Upper lobe of left lung (tissue), 6 donors: ENCODE results near the gene SIGLEC10. TPM values are rescaled to one million over a fixed set of nuclear protein-coding genes. Genes with fewer than 3 reads are reported as not detected.
A peak's percentile ranks its signal among the peaks of the same experiment; 100 is the strongest.
"Not testable (repeated sequence)": the region's sequence is repeated elsewhere in the genome, so short reads cannot be mapped to it uniquely, and the experiment has no call there.

ENCODE experiments used
- ATAC-seq, 2 donors: fragments of 200-7000 bp; cut with Tn5 transposase; one replicate each; pipeline ENCODE4 v1.9.1; 2022; ENCODE audit warnings: mild to moderate bottlenecking in 2 of 2, moderate library complexity in 2 of 2; ENCODE audit not compliant: low FRiP score in 2 of 2
- DNase-seq, 2 donors: peaks; one replicate each; pipeline ENCODE4 v3.0.0-alpha.2; 2019 to 2020
- H3K27ac ChIP-seq, 4 donors: fragments of 200-600 bp; sonication (generic); one replicate each; pipeline ENCODE4 v1.5.1; 2016 to 2019
- H3K27me3 ChIP-seq, 4 donors: fragments of 200-600 bp; sonication (generic); one replicate each; pipeline ENCODE4 v1.5.1; 2017 to 2019
- H3K36me3 ChIP-seq, 4 donors: fragments of 200-600 bp; sonication (generic); one replicate each; pipeline ENCODE4 v1.5.1; 2016 to 2019
- H3K4me1 ChIP-seq, 4 donors: fragments of 200-600 bp; sonication (generic); one replicate each; pipeline ENCODE4 v1.5.1; 2018 to 2019
- H3K4me3 ChIP-seq, 4 donors: fragments of 200-600 bp; sonication (generic); one replicate each; pipeline ENCODE4 v1.5.1; 2017 to 2019; ENCODE audit warnings: mild to moderate bottlenecking in 2 of 4, moderate library complexity in 1 of 4
- H3K9me3 ChIP-seq, 4 donors: fragments of 200-600 bp; sonication (generic); one replicate each; pipeline ENCODE4 v1.5.1; 2018 to 2019
- EP300 ChIP-seq, 4 donors: sonication (generic); formaldehyde crosslinking; IDR thresholded peaks; one replicate each; pipeline ENCODE4 v1.5.1; 2017; ENCODE audit warnings: antibody characterized with exemption in 4 of 4, control low read depth in 2 of 4
- POLR2A ChIP-seq, 4 donors: fragments of 450-650 bp; IDR thresholded peaks; one replicate each; pipeline ENCODE4 v1.5.1; 2016 to 2017; ENCODE audit warnings: antibody characterized with exemption in 4 of 4, mild to moderate bottlenecking in 2 of 4
- POLR2AphosphoS5 ChIP-seq, 2 donors: sonication (generic); formaldehyde crosslinking; IDR thresholded peaks; one replicate each; pipeline ENCODE4 v1.5.1; 2017; ENCODE audit warnings: antibody characterized with exemption in 2 of 2
- WGBS, 2 donors: methylation state at CpG; one replicate each; pipeline ENCODE4 v1.1.5; 2017 to 2018; 5-methylcytosine and 5-hydroxymethylcytosine counted together
- total RNA-seq, 6 donors: library from RNA; depleted of rRNA in 4 of 6; stranded (reverse); fragments of >200 nt in 4 of 6; gene quantifications; one replicate each; pipeline versions ENCODE4 v1.1.0 to v1.2.1, GENCODE V29; 2016 to 2021
- TF ChIP-seq, protein P1 (sequence below), 6 experiments: fragments of 450-650 bp in 4 of 6; fragments of 200-600 bp in 2 of 6; sonication (generic) in 2 of 6; IDR thresholded peaks; one replicate each; pipeline ENCODE4 v1.5.1; 2016 to 2019; ENCODE audit warnings: antibody characterized with exemption in 6 of 6
- donor health status: DM: no; HTN: no; CAD: no; lungs with moderate emphysema.
- donor health status: DM: no; HTN: yes; CAD: no; lungs with severe emphysema.

Gene SIGLEC10
- total RNA-seq, 6 donors from 2014 or later = 13.2 to 76.5 (median 16.9) TPM

DNA sequence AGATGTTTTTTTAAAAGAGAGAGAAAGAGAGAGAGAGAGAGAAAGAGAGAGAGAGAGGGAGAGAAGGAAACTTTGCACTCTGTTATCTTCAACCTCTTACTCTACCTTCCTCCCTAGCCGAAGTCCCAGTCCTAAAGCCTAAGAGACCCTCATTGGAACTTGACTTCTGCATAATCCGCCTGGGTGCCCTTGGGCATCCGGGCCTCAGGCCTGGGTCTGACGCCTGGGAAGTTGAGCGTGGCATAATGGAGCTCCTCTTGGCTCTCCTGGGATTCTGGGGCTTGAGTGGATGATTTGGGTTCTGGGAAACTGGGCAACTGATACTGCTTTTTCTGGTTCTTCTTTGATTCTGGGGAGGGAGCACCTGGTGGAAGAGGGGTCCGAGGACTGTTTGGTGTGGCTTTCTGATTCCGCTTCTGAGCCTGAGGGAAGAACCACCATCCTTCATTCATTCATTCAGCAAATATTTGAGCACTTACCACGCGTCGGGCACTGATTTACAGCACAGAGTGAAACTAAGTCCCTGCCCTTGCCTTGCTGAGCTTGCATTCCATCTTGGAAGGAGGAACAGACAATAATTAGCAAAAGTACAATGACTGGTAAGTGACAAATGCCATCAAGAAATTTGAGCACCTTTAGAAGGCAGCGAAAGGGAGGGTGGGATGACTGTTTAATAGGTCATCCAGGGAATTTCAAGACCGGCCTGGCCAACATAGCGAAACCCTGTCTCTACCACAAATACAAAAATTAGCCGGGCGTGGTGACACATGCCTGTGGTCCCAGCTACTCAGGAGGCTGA lies 6.3 kb downstream of the SIGLEC10 start:
- WGBS, 2 donors = 91 to 95% methylated on average over 12 to 15 of the region's 15 CpGs
- TF ChIP-seq, protein P1, sequence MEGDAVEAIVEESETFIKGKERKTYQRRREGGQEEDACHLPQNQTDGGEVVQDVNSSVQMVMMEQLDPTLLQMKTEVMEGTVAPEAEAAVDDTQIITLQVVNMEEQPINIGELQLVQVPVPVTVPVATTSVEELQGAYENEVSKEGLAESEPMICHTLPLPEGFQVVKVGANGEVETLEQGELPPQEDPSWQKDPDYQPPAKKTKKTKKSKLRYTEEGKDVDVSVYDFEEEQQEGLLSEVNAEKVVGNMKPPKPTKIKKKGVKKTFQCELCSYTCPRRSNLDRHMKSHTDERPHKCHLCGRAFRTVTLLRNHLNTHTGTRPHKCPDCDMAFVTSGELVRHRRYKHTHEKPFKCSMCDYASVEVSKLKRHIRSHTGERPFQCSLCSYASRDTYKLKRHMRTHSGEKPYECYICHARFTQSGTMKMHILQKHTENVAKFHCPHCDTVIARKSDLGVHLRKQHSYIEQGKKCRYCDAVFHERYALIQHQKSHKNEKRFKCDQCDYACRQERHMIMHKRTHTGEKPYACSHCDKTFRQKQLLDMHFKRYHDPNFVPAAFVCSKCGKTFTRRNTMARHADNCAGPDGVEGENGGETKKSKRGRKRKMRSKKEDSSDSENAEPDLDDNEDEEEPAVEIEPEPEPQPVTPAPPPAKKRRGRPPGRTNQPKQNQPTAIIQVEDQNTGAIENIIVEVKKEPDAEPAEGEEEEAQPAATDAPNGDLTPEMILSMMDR (IDR thresholded peaks at IDR 0.05) = no peak
- TF ChIP-seq EP300 (IDR thresholded peaks at IDR 0.05) (no peak), POLR2A (IDR thresholded peaks at IDR 0.05) (no peak)
- H3K27me3 ChIP-seq = no peaks in the 10 kb centered on the region

DNA sequence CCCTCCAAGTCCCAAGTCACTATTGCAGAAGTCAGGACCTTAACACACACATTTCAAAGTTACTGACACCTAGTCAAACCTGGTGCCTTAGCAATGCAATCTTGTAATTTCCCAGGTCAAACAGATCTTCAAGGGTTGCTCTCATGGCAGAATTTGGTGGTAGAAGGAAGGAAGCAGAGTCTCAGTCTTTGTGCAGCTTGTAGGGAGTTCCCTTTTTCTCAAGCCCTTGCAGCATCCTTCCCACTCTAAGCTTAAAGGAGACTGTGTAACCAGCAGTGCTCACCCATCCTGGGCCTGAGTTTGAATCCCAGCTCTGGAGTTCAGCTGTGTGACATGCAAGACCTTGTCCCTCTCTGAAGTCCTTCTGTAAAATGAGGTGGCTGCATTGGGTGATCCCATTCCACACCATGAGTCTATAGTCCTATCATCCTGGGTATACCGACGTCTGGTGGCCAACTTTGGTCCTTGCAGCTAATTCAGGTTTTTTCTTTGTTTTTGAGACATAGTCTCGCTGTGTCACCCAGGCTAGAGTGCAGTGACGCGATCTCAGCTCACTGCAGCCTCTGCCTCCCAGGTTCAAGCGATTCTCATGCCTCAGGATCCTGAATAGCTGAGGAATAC lies 9.8 kb downstream of the SIGLEC10 start:
- TF ChIP-seq EP300 (IDR thresholded peaks at IDR 0.05) (no peak), POLR2AphosphoS5 (IDR thresholded peaks at IDR 0.05) (no peak), POLR2A (IDR thresholded peaks at IDR 0.05) (no peak)
- TF ChIP-seq, protein P1 (IDR thresholded peaks at IDR 0.05) = peak in 5 of 6 experiments; percentile 15 to 47 (median 37)
- Histone ChIP-seq H3K27me3 (no peaks in the 10 kb centered on the region), H3K36me3 (no peaks in the 10 kb centered on the region), H3K27ac (peak overlapping the region; percentile 10 to 42 (median 28)), H3K9me3 (peaks cover 0 to 6% (median under 1%) of the 10 kb centered on the region in 4 donors), H3K4me3 (no peak overlapping the region), H3K4me1 (peaks cover 0 to 9% (median 5%) of the 10 kb centered on the region in 4 donors)
- DNase-seq (no peak), ATAC-seq (peak; percentile 61 to 66)
- WGBS, 2 donors = 32 to 54% methylated on average over 6 of the region's 6 CpGs

More for the DNA sequence above, 6.3 kb downstream of the SIGLEC10 start:
- H3K4me3 ChIP-seq = no peak overlapping the region
- no peak for DNase-seq
- H3K4me1 ChIP-seq = peaks cover 0 to 9% (median 5%) of the 10 kb centered on the region in 4 donors
- ATAC-seq = no peak
- H3K9me3 ChIP-seq = no peaks in the 10 kb centered on the region
- H3K27ac ChIP-seq = no peak overlapping the region
- H3K36me3 ChIP-seq = no peaks in the 10 kb centered on the region

DNA sequence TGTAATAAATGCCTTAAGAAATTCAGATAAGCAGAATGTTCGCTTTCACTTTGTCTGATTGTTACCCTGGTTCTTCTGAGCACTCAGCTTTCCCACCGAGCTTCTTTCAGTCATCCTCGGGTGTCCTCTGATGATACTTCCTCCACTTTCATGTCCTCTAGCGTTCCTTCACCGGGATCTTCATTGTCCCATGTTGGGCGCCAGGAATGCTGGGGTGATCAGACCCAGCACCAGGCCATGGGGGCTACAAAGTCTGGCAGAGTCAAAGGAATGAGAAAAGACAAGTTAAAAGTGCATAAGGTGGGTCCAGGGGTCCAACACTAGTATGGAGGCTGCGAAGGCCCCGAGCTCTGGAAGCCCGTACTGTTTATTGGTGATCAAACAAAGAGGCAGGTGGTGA lies 15.3 kb downstream of the SIGLEC10 start:
- Histone ChIP-seq H3K4me3 (no peak overlapping the region), H3K36me3 (no peaks in the 10 kb centered on the region), H3K27ac (no peak overlapping the region), H3K9me3 (peaks cover 0 to 18% (median 9%) of the 10 kb centered on the region in 4 donors), H3K4me1 (no peaks in the 10 kb centered on the region), H3K27me3 (no peaks in the 10 kb centered on the region)
- 95 to 98% methylated on average over 9 of the region's 9 CpGs for WGBS, 2 donors
- ATAC-seq = no peak
- no peak for DNase-seq
- TF ChIP-seq POLR2A (IDR thresholded peaks at IDR 0.05) = no peak
- no peak for TF ChIP-seq EP300 (IDR thresholded peaks at IDR 0.05)
- TF ChIP-seq, protein P1 (IDR thresholded peaks at IDR 0.05) = no peak
- TF ChIP-seq POLR2AphosphoS5 (IDR thresholded peaks at IDR 0.05) = no peak

DNA sequence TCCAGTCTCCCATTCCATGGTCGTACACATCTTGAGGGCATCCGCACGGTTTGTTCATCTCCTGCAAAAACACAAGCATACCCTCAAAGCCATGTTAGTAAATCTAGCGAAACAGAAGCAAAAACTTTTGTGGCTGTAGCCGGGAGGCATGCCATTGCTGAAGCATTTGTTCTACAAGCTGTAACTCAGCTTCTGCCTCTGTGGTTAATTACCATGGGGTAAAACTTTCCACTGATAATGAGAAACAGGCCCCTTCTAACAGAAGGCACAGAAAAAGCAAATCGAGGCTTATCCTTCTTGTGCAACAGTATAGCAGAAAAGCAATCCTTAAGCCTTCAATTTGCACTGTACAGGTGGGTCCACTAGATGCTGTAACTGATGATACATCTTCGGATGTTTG lies 17.5 kb downstream of the SIGLEC10 start:
- not testable (repeated sequence) for H3K36me3 ChIP-seq, ATAC-seq, H3K27ac ChIP-seq, H3K27me3 ChIP-seq, H3K4me3 ChIP-seq, H3K4me1 ChIP-seq, DNase-seq
- H3K9me3 ChIP-seq = peaks cover 0 to 18% (median 9%) of the 10 kb centered on the region in 4 donors
- 80 to 85% methylated on average over 7 of the region's 7 CpGs for WGBS, 2 donors

DNA sequence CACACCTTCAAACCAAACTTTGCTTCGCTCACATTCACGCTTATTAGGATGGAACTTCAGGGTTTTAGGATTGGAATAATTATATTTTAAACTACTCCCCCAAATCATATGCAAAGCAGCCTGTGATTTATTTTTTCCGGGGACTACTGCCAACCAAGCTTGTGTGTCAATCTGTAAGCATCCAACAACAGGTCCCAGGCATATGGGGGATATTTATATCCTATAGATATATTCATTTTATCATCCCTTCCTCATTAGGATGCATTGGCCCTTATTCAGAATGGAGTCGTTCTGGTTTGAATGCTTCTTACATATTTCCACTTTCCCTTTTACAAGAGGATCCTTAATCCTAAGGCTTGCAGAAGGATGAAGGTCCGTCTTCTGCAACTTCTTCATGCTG lies 18.2 kb downstream of the SIGLEC10 start:
- DNase-seq = no peak
- TF ChIP-seq, protein P1 (IDR thresholded peaks at IDR 0.05) = no peak
- no peak for TF ChIP-seq EP300 (IDR thresholded peaks at IDR 0.05)
- no peak for TF ChIP-seq POLR2A (IDR thresholded peaks at IDR 0.05)
- no peak for TF ChIP-seq POLR2AphosphoS5 (IDR thresholded peaks at IDR 0.05)
- 93 to 95% methylated on average over 5 of the region's 5 CpGs for WGBS, 2 donors
- no peak for ATAC-seq
- no peaks in the 10 kb centered on the region for H3K36me3 ChIP-seq
- peaks cover 6 to 11% (median 8%) of the 10 kb centered on the region in 4 donors for H3K4me1 ChIP-seq
- peaks cover 0 to 18% (median 9%) of the 10 kb centered on the region in 4 donors for H3K9me3 ChIP-seq
- H3K27ac ChIP-seq = no peak overlapping the region
- no peak overlapping the region for H3K4me3 ChIP-seq
- H3K27me3 ChIP-seq = no peaks in the 10 kb centered on the region
